Hepatocyte (in vitro differentiated cells): ENCODE data around the gene EIF6. TPM values are rescaled to one million over a fixed set of nuclear protein-coding genes. Genes with fewer than 3 reads are reported as not detected.

Experiments
- DNase-seq: peaks from one replicate; pipeline ENCODE4 v3.0.0-alpha.2; 2016; ENCODE audit warnings: low spot score
- H2AFZ ChIP-seq: fragments of 200-600 bp; sonication (generic); 2 replicates; pipeline ENCODE4 v1.6.0; 2016; ENCODE audit warnings: antibody characterized with exemption, mild to moderate bottlenecking
- H3K27ac ChIP-seq: fragments of 200-600 bp; sonication (generic); 2 replicates; pipeline ENCODE4 v1.5.1; 2016; ENCODE audit warnings: mild to moderate bottlenecking
- H3K27me3 ChIP-seq: fragments of 200-600 bp; sonication (generic); 2 replicates; pipeline ENCODE4 v1.6.1; 2016
- H3K36me3 ChIP-seq: fragments of 200-600 bp; sonication (generic); replicated peaks from 2 replicates; pipeline ENCODE4 v1.5.1; 2016; ENCODE audit warnings: low read depth; ENCODE audit not compliant: insufficient read depth
- H3K4me1 ChIP-seq: fragments of 200-600 bp; sonication (generic); 2 replicates; pipeline ENCODE4 v1.5.1; 2016; ENCODE audit warnings: mild to moderate bottlenecking, moderate library complexity; ENCODE audit not compliant: insufficient read depth
- H3K4me2 ChIP-seq: fragments of 200-600 bp; sonication (generic); 2 replicates; pipeline ENCODE4 v1.6.0; 2016
- H3K4me3 ChIP-seq: fragments of 200-600 bp; sonication (generic); 2 replicates; pipeline ENCODE4 v1.5.1; 2016; ENCODE audit warnings: mild to moderate bottlenecking
- H3K79me2 ChIP-seq: fragments of 200-600 bp; sonication (generic); 2 replicates; pipeline ENCODE4 v1.6.0; 2017; ENCODE audit warnings: mild to moderate bottlenecking
- H3K9me2 ChIP-seq: fragments of 200-600 bp; sonication (generic); replicated peaks from 2 replicates; pipeline ENCODE4 v1.6.0; 2017; ENCODE audit warnings: mild to moderate bottlenecking; ENCODE audit not compliant: insufficient read depth
- H3K9me3 ChIP-seq: fragments of 200-600 bp; sonication (generic); 2 replicates; pipeline ENCODE4 v1.5.1; 2016; ENCODE audit warnings: low read depth, mild to moderate bottlenecking
- H4K20me1 ChIP-seq: fragments of 200-600 bp; sonication (generic); 2 replicates; pipeline ENCODE4 v1.6.0; 2016; ENCODE audit warnings: mild to moderate bottlenecking; ENCODE audit not compliant: insufficient read depth, poor library complexity, severe bottlenecking
- EZH2 ChIP-seq: fragments of 200-600 bp; sonication (generic); IDR thresholded peaks from 2 replicates; pipeline ENCODE4 v1.6.1; 2016; ENCODE audit warnings: antibody characterized with exemption, mild to moderate bottlenecking, borderline replicate concordance
- EZH2phosphoT487 ChIP-seq: fragments of 200-600 bp; sonication (generic); IDR thresholded peaks from one replicate; pipeline ENCODE4 v1.6.1; 2018; ENCODE audit warnings: antibody characterized with exemption, mild to moderate bottlenecking, low read depth, moderate library complexity; ENCODE audit not compliant: unreplicated experiment, severe bottlenecking
- WGBS: methylation state at CpG from one replicate; pipeline ENCODE4 v1.1.6; 2016; ENCODE audit warnings: low lambda C conversion rate; ENCODE audit errors: missing lambda C conversion rate; 5-methylcytosine and 5-hydroxymethylcytosine counted together
- polyA plus RNA-seq: library from polyadenylated mRNA; unstranded; fragments of >200 nt; fragmentation: Nextera tagmentation; extraction: Ambion mirVana; gene quantifications from 2 replicates; pipeline ENCODE4 v1.2.1, GENCODE V29; 2016
- total RNA-seq: library from RNA; depleted of rRNA; stranded (reverse); fragments of >200 nt; gene quantifications from 2 replicates; pipeline ENCODE4 v1.2.3, GENCODE V29; 2014
- TF ChIP-seq, protein P1 (sequence below): fragments of 200-600 bp; sonication (generic); IDR thresholded peaks from 2 replicates; pipeline ENCODE4 v1.5.1; 2016; ENCODE audit warnings: antibody characterized with exemption, mild to moderate bottlenecking; ENCODE audit not compliant: poor library complexity

The EIF6 gene
- total and polyA plus RNA-seq, 2 experiments from 2014 or later, result 112 to 230 TPM

DNA sequence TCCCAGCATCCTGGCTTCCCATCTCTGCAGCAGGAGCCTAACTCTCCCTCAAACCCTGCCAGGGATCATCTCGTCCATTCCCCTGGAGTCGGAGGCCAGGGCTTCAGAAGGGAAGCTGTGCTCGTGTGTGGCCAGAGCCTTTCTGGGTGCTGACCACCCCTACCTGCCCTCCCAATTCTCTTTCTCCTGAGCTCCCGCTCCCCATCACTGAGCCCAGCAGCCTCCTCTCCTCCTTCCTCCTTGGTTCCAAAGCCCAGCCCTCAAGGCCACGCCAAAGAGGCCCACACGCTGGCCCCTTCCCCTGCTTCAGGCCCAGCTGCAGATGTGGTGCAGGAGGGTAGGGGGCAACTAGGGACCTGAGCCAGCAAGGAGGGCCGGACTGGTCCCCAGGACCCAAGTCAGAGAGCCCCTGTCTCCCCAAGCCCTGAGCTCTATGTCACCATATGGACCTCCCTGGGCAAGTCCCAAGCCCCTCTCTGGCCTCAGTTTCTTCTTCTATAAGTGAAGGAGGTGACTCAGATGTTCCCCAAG is 6.4 kb upstream of the EIF6 start:
- H3K4me1 ChIP-seq, result peaks cover 10% of the 10 kb centered on the region
- DNase-seq, result no peak
- no peaks in the 10 kb centered on the region for H3K27me3 ChIP-seq
- H2AFZ ChIP-seq, result no peak overlapping the region
- H3K4me2 ChIP-seq, result no peak overlapping the region
- H3K79me2 ChIP-seq, result no peaks in the 10 kb centered on the region
- H3K9me3 ChIP-seq, result no peaks in the 10 kb centered on the region
- WGBS, result 89% methylated on average over 7 of the region's 7 CpGs
- no peaks in the 10 kb centered on the region for H3K36me3 ChIP-seq
- no peaks in the 10 kb centered on the region for H3K9me2 ChIP-seq
- H3K4me3 ChIP-seq, result no peak overlapping the region
- H3K27ac ChIP-seq, result no peak overlapping the region
- no peaks in the 10 kb centered on the region for H4K20me1 ChIP-seq
- no peak for TF ChIP-seq EZH2

- WGBS, result 65% methylated on average over 7 of the region's 7 CpGs
- no peak overlapping the region for H2AFZ ChIP-seq
- no peaks in the 10 kb centered on the region for H3K27me3 ChIP-seq
- no peaks in the 10 kb centered on the region for H3K9me2 ChIP-seq
- no peak for DNase-seq
- H3K9me3 ChIP-seq, result no peaks in the 10 kb centered on the region
- H3K4me2 ChIP-seq, result no peak overlapping the region
- H3K27ac ChIP-seq, result no peak overlapping the region
- TF ChIP-seq, protein P1, sequence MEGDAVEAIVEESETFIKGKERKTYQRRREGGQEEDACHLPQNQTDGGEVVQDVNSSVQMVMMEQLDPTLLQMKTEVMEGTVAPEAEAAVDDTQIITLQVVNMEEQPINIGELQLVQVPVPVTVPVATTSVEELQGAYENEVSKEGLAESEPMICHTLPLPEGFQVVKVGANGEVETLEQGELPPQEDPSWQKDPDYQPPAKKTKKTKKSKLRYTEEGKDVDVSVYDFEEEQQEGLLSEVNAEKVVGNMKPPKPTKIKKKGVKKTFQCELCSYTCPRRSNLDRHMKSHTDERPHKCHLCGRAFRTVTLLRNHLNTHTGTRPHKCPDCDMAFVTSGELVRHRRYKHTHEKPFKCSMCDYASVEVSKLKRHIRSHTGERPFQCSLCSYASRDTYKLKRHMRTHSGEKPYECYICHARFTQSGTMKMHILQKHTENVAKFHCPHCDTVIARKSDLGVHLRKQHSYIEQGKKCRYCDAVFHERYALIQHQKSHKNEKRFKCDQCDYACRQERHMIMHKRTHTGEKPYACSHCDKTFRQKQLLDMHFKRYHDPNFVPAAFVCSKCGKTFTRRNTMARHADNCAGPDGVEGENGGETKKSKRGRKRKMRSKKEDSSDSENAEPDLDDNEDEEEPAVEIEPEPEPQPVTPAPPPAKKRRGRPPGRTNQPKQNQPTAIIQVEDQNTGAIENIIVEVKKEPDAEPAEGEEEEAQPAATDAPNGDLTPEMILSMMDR, result no peak
- no peak for TF ChIP-seq EZH2
- no peak for TF ChIP-seq EZH2phosphoT487
- H3K36me3 ChIP-seq, result no peaks in the 10 kb centered on the region
- H3K4me3 ChIP-seq, result no peak overlapping the region
- no peaks in the 10 kb centered on the region for H4K20me1 ChIP-seq
- H3K4me1 ChIP-seq, result peaks cover 14% of the 10 kb centered on the region
- no peaks in the 10 kb centered on the region for H3K79me2 ChIP-seq
These were observed 5.8 kb upstream of the EIF6 start for GRCh38 chr20:35290186-35290886.

- H3K9me3 ChIP-seq, result no peaks in the 10 kb centered on the region
- peaks cover 8% of the 10 kb centered on the region for H3K79me2 ChIP-seq
- TF ChIP-seq EZH2, result no peak
- no peak for TF ChIP-seq EZH2phosphoT487
- TF ChIP-seq, protein P1, result no peak
- no peaks in the 10 kb centered on the region for H4K20me1 ChIP-seq
- no peak overlapping the region for H3K4me2 ChIP-seq
- no peaks in the 10 kb centered on the region for H3K27me3 ChIP-seq
- no peak for DNase-seq
- no peaks in the 10 kb centered on the region for H3K9me2 ChIP-seq
- no peak overlapping the region for H3K4me3 ChIP-seq
- 89% methylated on average over 18 of the region's 19 CpGs for WGBS
- H3K4me1 ChIP-seq, result peaks cover 15% of the 10 kb centered on the region
- H3K36me3 ChIP-seq, result no peaks in the 10 kb centered on the region
- no peak overlapping the region for H2AFZ ChIP-seq
- H3K27ac ChIP-seq, result no peak overlapping the region
These were observed 3.9 kb upstream of the EIF6 start for GRCh38 chr20:35288325-35289060.
